GM21825 (cell line): Measurements from ENCODE around the gene ZFAND4.
"Not testable (repeated sequence)": the region's sequence is repeated elsewhere in the genome, so short reads cannot be mapped to it uniquely, and the experiment has no call there.

ENCODE experiments used
- ATAC-seq: cut with Tn5 transposase; IDR thresholded peaks from one replicate; pipeline ENCODE4 v1.9.1; 2021; ENCODE audit warnings: mild to moderate bottlenecking, moderate library complexity; ENCODE audit not compliant: unreplicated experiment

ZFAND4 gene

DNA sequence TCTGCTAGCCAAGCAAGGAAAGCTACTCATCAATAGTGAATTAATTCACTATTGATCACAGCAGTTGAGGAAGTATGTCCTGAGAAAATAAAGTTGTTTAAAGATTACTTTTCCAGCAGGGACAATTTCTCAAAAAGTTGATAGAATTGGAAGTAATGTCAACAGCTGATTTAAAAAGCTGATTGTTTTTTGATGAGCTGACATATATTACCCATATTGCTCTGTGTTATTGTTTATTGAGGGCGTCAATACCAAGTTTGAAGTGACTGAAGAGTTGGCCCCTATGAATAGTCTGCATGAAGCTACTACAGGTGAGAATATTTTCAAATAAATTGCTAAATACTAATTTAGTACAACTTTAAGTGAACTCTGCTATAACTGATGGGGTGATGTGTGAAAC, 28.0 kb downstream of the ZFAND4 start:
- ATAC-seq: no peak

DNA sequence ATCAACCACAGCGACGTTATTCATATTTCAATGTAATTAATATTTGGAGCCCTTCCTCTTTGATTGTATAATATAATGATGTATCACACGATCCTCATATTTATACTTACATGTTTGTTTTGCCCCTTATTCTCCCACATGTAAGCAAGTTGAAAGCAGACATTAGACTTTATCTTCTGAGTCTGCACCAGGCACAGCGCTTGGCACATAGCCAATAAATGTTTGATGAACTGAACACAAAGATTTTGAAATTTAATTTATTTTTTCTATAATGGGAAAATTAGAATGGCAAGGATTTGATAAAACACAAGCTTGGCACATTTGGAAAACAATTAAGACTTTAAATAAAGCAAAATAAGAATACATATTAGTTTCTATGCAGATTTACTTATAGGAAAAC, 31.6 kb downstream of the ZFAND4 start:
- no peak for ATAC-seq

DNA sequence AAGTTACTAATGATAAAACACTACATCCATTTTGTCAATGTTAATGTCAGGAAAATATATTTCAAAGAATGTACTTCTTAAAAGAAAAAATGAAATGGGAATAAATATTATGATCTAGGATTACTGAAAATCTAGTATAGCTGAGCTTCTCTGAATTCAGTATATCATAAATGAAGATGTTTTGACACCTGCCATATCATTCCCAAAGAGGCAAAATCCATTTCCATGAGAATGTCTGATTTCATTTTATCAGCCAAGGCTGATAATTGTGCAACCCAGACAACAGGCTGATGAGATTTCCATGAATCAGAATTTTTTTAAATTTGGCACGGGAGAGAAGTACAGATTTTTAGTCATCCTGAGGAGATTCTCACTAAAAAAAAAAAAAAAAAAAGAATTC, 32.5 kb downstream of the ZFAND4 start:
- no peak for ATAC-seq

DNA sequence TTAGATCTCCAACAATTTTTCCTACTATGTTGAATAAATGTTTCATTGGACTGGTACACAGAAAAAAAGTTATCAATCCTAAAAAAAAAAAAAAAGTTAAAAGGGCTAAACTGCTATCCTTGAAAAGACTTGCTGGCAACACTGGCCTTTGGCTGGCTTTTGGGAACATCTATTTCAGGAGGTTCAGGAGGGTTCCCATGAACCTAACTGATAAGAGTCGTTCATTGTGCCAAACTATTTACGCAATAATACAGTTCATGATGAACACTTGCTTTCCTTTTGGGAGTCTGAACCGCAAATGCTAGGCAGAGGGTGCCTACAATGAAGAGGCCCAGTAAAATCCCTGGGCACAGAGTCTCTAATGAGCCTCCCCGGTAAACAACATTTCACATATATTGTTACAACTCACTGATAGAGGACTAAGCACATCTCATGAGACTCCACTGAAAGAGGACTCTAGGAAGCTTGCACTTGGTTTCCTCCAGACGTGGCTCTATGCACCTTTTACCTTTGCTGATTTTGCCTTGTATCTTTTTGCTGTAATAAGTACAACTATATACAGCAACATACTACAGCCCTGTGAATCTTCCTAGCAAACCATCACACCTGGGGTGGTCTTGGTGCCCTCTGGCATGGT, 45.0 kb downstream of the ZFAND4 start:
- ATAC-seq: no peak

DNA sequence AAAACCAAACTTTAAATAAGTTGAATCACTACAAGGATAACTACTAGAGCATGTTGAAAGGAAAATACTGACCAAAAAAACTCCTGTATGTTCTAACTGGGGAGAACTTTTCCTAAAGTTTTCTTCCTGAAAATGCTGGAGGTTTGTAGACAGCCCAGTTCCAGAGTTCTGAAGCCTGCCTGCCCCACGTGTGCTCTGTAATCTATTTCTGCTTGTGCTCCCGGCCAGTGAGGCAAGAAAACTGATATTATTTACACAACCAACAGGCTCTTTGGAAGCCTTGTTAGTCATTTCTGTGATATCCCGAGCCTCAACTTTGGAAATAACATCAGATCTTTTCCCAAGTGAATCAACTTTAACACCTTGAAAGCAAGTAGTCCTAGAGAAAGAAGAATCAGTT, 46.7 kb downstream of the ZFAND4 start:
- no peak for ATAC-seq

DNA sequence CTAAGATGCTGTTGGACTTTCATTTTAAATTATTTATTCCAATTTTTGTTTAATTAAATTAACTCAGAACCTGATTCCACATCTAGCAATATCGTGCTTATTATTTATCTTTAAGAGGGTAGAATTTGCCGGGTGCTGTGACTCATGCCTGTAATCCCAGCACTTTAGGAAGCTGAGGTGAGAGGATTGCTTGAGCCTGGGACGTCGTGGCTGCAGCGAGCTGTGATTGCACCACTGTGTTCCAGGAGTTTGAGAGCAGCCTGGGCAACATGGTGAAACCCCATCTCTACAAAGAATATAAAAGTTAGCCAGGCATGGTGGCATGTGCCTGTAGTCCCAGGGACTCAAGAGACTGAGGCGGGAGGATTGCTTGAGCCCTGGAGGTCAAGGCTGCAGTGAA, 47.8 kb downstream of the ZFAND4 start:
- no peak for ATAC-seq

DNA sequence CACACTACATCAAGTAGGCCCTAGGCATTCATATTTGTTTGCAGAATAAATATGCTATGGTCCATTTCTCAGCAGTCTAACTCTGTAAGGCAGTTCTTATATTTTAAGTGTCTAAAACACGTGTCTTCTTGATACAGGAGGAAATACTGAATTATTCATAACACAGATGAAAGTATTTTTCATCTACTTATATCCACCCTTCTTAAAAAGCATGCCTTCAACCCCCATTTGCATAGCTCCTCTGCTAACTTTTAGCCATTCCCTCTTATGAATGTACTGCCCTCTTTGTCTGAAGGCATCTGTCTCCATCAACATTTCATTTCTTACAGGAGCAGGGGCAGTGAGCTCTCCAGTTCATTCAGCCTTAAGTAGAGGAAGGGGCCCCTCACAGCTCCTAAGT, 57.7 kb downstream of the ZFAND4 start:
- no peak for ATAC-seq

DNA sequence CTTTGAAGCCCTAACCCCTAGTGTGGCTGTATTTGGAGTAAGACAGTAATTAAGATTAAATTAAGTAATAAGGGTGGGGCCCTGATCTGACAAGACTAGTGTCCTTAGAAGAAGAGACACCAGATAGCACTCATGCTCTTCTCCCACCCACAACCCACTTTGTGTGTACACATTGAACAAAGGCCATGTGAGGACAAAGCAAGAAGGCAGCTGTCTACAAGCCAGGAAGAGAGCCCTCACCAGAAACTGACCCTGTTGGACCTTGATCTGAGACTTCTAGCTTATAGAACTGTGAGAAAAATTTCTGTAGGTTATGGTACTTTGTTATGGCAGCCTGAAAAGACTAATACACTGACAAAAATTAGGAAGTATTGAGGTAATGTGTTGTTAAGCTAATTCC, 59.8 kb downstream of the ZFAND4 start:
- ATAC-seq: no peak

DNA sequence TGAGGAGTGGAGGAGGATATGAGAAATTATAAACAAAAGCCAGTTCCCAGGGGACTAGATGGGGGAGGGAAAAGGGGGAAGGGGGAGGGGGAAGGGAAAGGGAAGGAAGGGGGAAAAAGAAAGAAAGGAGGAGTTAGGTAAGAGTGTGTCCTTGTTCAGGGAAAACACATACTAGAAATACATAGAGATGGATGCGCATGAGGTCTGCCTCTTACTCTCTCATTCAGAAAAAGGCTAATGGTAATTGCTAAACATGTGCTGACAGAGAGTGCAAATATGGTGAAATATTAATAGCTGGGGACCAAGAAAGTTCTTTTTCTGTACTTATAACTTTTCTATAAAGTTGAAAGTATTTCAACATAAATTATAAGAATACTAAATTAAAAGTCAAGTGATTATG, 64.5 kb downstream of the ZFAND4 start:
- ATAC-seq: no peak

DNA sequence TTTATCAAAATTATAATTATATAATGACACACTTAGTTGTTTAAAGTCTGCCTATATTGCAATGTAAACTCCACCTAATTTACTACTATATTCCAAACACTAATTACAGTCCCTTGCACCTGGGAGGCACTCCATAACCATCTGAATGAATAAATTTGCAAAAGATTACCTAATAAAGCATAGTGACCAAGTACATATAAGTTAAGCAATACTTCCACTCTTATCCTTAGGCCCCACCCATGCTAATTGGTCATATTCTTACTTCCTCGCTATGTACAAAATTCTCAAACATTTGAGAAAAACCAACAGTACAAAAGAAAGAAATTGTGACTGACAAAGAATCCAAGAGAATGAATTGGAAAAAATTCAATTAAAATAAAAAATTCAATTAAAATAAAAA, 65.3 kb downstream of the ZFAND4 start:
- ATAC-seq: no peak

DNA sequence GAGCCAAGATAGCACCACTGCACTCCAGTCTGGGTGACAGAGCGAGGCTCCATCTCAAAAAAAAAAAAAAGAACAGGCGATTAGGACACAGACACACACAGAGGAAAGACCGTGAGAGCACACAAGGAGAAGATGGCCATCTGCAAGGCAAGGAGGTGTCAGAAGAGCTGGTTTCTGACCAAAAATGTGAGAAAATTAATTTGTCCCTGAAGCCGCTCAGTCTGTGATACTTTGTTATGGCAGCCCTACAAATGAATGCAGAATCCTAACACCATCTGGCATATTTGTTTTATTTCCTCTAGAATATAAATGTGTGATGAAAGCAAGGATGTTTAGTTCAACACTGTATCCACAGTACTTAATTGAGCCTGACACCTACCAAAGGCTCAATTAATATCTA, 69.7 kb downstream of the ZFAND4 start:
- ATAC-seq: no peak

DNA sequence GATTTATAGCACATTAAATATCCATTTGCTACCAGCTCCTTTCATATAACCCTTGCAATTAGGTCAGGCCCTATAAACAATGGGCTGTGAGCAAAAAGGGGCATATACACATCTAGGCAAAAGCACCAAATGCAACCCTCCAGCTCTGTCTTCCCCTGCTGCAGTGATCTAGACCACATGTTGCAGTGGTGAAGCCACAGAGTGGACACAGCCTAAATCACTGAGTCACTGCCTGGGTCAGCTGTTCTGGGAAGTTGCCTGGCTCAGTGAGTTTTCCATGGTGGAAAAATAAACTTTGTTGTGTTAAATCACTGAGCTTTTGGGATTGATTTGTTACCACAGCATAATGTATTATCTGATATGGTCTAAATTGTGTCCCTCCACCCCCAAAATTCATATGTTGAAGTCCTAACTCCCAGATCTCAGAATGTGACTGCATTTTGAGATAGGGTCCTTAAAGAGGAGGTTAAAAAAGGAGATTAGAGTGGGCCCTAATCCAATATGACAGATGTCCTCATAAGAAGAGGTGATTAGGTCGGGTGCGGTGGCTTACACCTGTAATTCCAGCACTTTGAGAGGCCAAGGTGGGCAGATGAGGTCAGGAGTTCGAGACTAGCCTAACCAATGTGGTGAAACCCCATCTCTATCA, 70.4 kb downstream of the ZFAND4 start:
- no peak for ATAC-seq

DNA sequence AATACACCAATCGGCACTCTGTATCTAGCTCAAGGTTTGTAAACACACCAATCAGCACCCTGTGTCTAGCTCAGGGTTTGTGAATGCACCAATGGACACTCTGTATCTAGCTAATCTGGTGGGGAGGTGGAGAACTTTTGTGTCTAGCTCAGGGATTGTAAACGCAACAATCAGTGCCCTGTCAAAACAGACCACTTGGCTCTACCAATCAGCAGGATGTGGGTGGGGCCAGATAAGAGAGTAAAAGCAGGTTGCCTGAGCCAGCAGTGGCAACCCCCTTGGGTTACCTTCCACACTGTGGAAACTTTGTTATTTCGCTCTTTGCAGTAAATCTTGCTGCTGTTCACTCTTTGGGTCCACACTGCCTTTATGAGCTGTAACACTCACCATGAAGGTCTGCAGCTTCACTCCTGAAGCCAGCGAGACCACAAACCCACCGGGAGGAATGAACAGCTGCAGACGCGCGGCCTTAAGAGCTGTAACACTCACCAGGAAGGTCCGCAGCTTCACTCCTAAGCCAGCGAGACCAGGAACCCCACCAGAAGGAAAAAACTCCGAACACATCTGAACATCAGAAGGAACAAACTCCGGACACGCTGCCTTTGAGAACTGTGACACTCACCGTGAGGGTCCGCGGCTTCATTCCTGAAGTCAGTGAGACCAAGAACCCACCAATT, 71.2 kb downstream of the ZFAND4 start:
- ATAC-seq: not testable (repeated sequence)

DNA sequence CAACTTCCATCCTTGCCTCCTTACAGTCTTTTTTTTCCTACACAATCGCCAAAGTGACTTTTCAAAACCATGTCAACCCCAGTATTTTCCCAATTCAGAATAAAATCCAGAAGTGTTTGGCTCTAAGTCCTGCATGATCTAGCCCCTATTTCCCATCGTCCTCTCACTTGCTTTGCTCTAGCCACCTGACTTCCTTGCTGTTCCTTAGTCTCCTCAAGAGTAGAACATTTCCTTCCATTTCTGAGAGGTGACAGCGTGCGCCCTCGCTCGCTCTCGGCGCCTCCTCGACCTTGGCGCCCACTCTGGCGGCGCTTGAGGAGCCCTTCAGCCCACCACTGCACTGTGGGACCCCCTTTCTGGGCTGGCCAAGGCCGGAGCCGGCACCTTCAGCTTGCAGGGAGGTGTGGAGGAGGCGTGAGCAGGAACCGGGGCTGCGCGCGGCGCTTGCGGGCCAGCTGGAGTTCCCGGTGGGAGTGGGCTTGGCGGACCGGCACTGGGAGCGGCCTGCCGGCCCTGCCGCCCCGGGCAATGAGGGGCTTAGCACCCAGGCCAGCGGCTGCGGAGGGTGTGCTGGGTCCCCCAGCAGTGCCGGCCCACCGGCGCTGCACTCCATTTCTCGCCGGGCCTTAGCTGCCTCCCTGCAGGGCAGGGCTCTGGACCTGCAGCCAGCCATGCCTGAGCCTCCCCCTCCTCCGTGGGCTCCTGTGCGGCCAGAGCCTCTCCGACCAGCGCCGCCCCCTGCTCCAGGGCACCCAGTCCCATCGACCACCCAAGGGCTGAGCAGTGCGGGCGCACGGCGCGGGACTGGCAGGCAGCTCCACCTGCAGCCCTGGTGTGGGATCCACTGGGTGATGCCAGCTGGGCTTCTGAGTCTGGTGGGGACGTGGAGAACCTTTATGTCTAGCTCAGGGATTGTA, 72.0 kb downstream of the ZFAND4 start:
- ATAC-seq: not testable (repeated sequence)

DNA sequence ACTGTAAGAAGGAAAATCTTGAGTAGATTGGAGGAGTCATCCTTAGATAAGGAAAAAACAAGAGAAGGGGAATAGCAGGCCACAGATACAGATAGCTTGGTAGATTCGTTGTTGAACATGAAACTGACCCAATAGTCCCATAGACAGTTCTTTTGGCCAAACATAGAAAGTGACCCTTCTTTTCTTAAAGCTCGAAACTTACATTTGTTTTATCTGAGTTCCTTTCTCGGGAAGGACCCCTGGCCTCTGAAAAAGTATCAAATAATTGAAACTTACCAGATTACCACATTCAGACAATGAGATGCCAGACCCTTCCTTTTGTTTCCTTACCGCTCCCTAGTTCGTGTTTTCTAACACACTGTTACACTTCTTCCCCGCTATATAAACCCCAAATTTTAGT, 72.9 kb downstream of the ZFAND4 start:
- ATAC-seq: no peak

DNA sequence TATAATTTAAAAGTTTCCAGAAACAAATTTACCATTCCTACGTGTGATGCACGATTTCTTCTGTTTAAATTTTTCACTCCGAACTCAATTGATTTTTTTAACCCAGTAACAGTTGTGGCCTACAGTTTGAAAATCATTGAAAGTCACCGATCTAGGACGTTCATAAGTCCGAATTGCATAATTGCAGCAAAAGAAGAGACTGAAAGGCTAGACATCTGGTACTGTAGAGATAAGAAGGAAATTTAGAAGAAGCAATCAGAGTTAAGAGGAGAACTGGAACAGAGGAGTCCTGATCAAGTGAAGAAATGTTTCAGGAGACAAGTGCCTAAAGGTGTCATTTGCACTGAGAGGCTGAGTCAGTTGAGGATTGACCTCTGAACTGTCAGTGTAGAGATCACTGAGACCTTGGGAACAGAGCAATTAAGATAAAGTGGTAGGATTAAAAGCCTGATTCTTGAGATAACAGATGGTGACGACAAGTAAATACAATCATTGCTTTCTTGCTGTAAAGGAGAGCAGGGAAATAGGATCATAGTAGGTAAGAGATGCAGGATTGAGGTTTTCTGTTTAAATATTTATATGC, 73.5 kb downstream of the ZFAND4 start:
- ATAC-seq: no peak

DNA sequence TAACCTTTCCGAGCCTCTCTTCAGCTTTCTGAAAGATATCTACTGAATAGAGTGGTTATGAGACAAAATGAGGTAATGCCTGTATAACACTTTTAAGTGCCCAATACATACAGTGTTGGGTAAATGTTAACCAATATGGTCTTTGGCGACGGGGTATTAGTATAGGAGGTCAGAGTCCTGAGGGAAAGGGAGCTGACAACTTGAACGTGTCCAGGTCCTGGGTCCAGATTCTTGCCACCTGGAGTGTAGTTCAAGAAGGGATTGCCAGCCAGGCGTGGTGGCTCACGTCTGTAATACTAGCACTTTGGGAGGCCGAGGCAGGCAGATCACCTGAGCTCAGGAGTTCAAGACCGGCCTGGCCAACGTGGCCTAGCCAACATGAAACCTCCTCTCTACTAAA, 76.0 kb downstream of the ZFAND4 start:
- no peak for ATAC-seq

DNA sequence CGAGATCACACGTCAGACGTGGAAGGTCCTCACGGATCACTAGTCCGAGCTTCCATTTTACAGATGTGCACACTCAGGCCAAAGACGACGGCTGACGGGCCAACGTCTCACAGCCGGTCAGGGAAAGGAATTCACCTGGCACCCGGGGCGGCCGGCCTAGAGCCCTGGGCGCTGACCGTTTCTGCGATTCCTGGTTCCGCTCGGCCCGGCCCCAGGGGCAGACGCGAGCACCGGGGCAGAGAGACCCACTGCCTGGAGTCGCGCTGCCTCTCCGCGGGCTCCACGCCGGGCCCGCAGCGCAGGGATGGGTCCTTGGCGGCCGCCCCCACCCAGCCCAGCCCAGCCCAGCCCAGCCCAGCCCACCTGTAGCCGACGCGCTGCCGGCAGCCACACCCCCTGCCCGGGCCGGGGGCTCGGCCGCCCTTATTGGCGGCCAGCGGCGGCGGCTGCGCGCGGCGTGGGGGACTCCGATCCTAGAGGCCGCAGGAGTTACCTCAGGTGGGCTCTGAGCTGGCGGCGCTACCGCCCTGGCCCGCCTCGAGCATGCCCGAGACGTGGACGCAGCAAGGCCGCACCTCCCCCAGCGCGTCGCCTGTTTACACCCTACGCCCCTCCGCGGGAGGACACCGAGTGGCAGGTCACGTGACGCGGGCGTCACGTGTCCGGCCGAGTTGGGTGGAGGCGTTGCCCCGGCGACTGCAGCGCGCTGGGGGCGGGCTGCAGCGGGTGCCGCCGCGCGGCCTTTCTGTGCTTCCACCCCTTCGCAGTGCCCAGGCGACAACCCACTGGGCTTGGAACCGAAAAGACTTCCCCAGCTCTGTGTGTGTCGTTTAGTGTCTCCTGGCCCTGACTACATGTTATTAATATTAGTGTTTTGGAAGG, 78.1 kb downstream of the ZFAND4 start:
- ATAC-seq: peak; percentile 94

DNA sequence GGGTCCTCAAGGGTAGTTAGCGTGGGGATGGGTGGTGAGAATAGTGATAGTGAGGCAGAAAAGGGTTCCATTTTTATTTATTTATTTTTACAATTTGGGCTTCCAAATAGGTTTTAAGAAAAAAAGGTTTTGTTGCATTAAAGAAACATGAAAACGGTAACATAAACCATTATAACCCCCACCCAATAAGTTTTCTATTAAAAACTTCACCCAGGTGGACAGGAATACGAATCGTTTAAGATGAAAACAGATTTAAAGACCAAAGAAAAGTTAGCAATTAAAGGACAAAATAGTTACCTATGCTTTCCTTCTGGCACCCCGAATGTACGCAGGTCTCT, 78.7 kb downstream of the ZFAND4 start:
- no peak for ATAC-seq

DNA sequence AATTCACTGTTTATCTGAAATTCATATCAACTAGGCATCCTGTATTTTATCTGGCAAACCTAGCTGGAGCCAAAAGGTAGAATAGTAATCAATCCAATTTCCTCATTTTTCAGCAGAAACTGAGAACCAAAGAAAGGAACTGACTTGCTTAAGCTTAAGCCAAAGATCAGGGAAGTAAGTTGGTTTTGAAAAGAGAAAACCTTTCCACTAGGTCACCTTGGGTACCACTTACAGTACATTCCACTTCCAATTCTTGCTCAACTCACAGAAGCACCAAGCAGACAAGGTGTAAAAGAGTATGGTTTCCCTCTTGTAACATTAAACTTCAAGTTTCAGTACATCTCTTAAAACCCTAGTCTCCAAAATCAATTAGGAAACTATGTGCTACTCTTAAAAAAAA, 79.6 kb downstream of the ZFAND4 start:
- ATAC-seq: no peak
